SH-SY5Y (cell line): ENCODE measurements around the gene NTMT2.

ENCODE experiments used
- GATA2 ChIP-seq: IDR thresholded peaks from 2 replicates; pipeline ENCODE4 v1.6.1; 2011; ENCODE audit warnings: mild to moderate bottlenecking, low read depth, low read length
- GATA3 ChIP-seq: IDR thresholded peaks from 2 replicates; pipeline ENCODE4 v1.6.1; 2011; ENCODE audit warnings: low read depth, mild to moderate bottlenecking, low read length, moderate library complexity

DNA sequence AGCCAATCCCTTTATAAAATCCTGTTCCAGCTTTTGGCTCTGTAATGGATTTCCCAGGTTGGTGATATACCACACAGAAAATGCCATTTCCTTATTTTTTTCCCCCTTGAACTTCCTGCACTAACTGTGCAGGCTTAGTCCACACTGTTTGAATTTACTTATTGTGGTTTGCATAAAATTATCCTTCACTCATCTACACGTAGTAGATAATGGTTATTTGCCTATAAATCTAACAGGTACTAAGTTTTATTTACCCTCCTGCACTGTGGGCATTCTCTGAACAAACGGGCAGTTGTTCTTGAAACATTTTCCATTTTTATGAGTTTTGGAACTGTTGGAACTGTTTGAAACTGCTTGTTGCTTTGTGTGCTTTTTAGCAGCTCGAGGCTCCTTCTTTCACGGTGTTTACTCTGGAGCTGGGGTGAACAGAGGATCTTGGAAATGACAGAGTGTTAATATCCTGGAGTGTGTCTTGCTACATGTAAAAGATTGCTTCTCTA lies 48.3 kb upstream of the NTMT2 start:
- no peak for TF ChIP-seq GATA3
- TF ChIP-seq GATA2 = no peak
